ENCODE results near the gene C1QL1.

The C1QL1 gene

DNA sequence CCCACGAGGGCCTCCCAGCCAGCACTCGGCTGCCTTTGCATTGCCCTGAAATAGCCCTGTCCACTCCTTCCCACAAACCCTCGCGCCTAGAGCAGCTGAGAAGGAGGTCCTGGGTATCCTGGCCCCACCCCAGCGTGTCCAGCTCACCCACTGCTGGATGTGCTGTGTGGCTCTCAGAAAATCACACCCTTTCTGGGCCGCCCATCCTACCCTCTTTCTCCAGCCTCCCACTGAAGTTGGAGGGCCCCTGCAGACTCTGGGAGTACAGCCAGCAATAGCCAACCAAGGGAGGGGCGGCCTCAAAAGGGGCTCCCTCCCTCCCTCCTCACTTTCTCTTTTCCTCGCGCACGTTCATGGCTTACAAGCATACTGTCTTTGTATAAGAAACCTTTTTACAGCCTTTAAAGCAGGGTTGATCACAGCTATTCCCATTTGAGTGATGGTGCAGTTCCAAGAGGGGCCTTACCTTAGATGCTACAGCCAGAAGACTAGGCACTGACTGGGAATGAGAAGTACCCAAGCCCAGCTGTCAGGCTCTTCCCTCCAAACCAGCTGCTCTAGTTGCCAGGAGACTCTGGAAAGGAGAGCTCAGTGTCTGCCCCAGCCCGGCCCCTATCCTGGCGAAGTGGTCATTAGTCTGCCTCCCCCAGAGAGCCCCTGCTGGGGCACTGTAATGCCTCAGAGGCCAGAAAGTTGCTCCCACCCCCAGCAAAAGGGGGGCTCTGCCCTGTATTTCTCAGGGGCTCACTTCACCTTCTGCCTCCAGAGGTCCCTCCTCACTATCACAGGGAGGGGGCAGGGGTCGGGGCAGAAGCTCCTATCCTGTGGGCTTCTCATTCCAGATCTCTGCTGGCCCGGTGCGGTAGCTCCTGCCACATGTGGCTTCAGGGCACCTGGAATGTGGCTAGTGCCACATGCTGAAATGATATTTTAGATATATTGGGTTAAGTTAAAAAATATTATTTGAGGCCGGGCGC, 45.2 kb upstream of the C1QL1 start:
- TF ChIP-seq EZH2 (optimal IDR thresholded peaks at IDR 0.05; ENCODE audit: low read depth, low read length) (no peak), EZH2phosphoT487 (IDR thresholded peaks at IDR 0.05; ENCODE audit: low read length) (no peak)
- TF ChIP-seq, protein P1, sequence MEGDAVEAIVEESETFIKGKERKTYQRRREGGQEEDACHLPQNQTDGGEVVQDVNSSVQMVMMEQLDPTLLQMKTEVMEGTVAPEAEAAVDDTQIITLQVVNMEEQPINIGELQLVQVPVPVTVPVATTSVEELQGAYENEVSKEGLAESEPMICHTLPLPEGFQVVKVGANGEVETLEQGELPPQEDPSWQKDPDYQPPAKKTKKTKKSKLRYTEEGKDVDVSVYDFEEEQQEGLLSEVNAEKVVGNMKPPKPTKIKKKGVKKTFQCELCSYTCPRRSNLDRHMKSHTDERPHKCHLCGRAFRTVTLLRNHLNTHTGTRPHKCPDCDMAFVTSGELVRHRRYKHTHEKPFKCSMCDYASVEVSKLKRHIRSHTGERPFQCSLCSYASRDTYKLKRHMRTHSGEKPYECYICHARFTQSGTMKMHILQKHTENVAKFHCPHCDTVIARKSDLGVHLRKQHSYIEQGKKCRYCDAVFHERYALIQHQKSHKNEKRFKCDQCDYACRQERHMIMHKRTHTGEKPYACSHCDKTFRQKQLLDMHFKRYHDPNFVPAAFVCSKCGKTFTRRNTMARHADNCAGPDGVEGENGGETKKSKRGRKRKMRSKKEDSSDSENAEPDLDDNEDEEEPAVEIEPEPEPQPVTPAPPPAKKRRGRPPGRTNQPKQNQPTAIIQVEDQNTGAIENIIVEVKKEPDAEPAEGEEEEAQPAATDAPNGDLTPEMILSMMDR (IDR thresholded peaks at IDR 0.05; ENCODE audit: low read length): no peak
- Histone ChIP-seq H3K4me1 (ENCODE audit: low read length) (no peaks in the 10 kb centered on the region), H3K36me3 (replicated peaks; ENCODE audit: insufficient read depth, low read length) (no peaks in the 10 kb centered on the region), H3K4me2 (ENCODE audit: low read depth, low read length) (no peak overlapping the region), H3K4me3 (ENCODE audit: low read length) (no peak overlapping the region), H2AFZ (ENCODE audit: low read length) (no peak overlapping the region), H3K9ac (ENCODE audit: low read length) (no peak overlapping the region), H3K27ac (ENCODE audit: low read length) (no peak overlapping the region), H3F3A (ENCODE audit: insufficient read depth, low read length) (no peaks in the 10 kb centered on the region), H3K27me3 (replicated peaks; ENCODE audit: insufficient read depth, low read length) (peaks cover 7% of the 10 kb centered on the region), H3K9me2 (replicated peaks; ENCODE audit: insufficient read depth, low read length) (no peaks in the 10 kb centered on the region), H3K9me3 (replicated peaks; ENCODE audit: insufficient read depth, low read length) (no peaks in the 10 kb centered on the region), H4K20me1 (ENCODE audit: insufficient read depth, low read length) (no peaks in the 10 kb centered on the region), H3K79me2 (ENCODE audit: low read length) (no peaks in the 10 kb centered on the region)
- no peak for DNase-seq

DNA sequence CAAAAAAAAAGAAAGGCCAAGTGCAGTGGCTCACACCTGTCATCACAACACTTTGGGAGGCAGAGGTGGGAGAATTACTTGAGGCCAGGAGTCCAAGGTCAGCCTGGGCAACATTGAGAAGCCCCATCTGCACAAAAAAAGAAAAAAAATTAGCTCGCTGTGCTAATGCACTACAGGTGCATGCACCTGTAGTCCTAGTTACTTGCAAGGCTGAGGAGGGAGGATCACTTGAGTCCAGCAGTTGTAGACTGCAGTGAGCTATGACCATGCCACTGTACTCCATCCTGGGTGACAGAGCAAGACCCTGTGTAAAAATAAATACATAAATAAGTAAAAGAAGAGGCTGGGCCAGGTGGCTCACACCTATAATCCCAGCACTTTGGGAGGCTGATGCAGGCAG, 43.7 kb upstream of the C1QL1 start:
- no peak overlapping the region for H3K4me3 ChIP-seq (ENCODE audit: low read length)
- H3K79me2 ChIP-seq (ENCODE audit: low read length): no peaks in the 10 kb centered on the region
- H2AFZ ChIP-seq (ENCODE audit: low read length): no peak overlapping the region
- TF ChIP-seq EZH2phosphoT487 (IDR thresholded peaks at IDR 0.05; ENCODE audit: low read length): no peak
- no peak for TF ChIP-seq EZH2 (optimal IDR thresholded peaks at IDR 0.05; ENCODE audit: low read depth, low read length)
- TF ChIP-seq, protein P1 (IDR thresholded peaks at IDR 0.05; ENCODE audit: low read length): no peak
- H3K4me2 ChIP-seq (ENCODE audit: low read depth, low read length): no peak overlapping the region
- H3K9ac ChIP-seq (ENCODE audit: low read length): no peak overlapping the region
- no peak overlapping the region for H3K27ac ChIP-seq (ENCODE audit: low read length)
- H3K9me3 ChIP-seq (replicated peaks; ENCODE audit: insufficient read depth, low read length): no peaks in the 10 kb centered on the region
- peaks cover 5% of the 10 kb centered on the region; the same call in 1 of the 2 replicates for H3K27me3 ChIP-seq (replicated peaks; ENCODE audit: insufficient read depth, low read length)
- no peaks in the 10 kb centered on the region for H4K20me1 ChIP-seq (ENCODE audit: insufficient read depth, low read length)
- H3K9me2 ChIP-seq (replicated peaks; ENCODE audit: insufficient read depth, low read length): no peaks in the 10 kb centered on the region
- H3K4me1 ChIP-seq (ENCODE audit: low read length): no peaks in the 10 kb centered on the region
- no peaks in the 10 kb centered on the region for H3F3A ChIP-seq (ENCODE audit: insufficient read depth, low read length)
- no peaks in the 10 kb centered on the region for H3K36me3 ChIP-seq (replicated peaks; ENCODE audit: insufficient read depth, low read length)
- DNase-seq: no peak

DNA sequence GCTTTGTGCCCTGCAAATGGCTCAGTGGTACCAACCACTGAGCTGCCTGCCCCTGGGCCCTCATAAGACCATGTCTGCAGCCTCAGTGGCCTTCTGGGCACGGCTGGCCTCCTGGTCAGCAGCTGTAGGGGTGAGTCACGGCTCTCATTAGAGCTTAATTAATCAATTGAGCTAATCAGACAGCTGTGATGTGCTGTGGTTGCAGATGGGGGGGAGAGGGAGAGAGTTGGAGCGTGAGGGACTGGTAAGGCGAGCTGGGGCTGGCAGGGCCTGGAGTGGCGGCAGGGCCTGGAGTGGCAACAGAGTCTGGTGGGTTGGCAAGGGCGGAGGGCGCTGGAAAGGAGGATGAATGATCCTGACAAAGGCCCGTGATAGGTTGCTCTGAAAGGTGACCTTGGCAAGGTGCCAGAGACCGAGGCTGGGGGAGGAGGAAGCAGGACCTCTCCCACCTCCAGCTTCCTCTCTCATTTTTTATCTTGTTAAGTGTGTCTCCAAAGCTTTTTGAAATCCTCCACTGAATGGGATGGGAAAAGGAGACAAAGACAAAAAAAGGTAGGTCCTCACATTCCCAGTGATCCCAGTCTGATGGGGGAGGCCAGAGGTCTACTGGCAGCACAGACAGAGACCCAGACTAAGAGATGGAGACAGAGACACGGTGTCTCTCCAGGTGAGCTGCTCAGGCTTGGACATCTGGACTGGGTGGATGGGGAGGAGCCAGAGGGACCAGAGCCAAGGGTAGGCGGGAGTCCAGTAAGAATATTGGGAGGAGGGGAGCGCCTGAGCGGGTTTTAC, 41.8 kb upstream of the C1QL1 start:
- no peak for DNase-seq
- TF ChIP-seq EZH2phosphoT487 (IDR thresholded peaks at IDR 0.05; ENCODE audit: low read length): no peak
- TF ChIP-seq, protein P1 (IDR thresholded peaks at IDR 0.05; ENCODE audit: low read length): no peak
- no peak for TF ChIP-seq EZH2 (optimal IDR thresholded peaks at IDR 0.05; ENCODE audit: low read depth, low read length)

More for the DNA sequence above, 41.8 kb upstream of the C1QL1 start:
- Histone ChIP-seq H3K9me3 (replicated peaks; ENCODE audit: insufficient read depth, low read length) (no peaks in the 10 kb centered on the region), H2AFZ (ENCODE audit: low read length) (no peak overlapping the region), H3K4me1 (ENCODE audit: low read length) (no peaks in the 10 kb centered on the region), H3K27me3 (replicated peaks; ENCODE audit: insufficient read depth, low read length) (peaks cover 13% of the 10 kb centered on the region), H3K9ac (ENCODE audit: low read length) (no peak overlapping the region), H3K27ac (ENCODE audit: low read length) (no peak overlapping the region), H3K4me3 (ENCODE audit: low read length) (no peak overlapping the region), H4K20me1 (ENCODE audit: insufficient read depth, low read length) (no peaks in the 10 kb centered on the region), H3K9me2 (replicated peaks; ENCODE audit: insufficient read depth, low read length) (no peaks in the 10 kb centered on the region), H3K4me2 (ENCODE audit: low read depth, low read length) (no peak overlapping the region), H3K36me3 (replicated peaks; ENCODE audit: insufficient read depth, low read length) (no peaks in the 10 kb centered on the region), H3K79me2 (ENCODE audit: low read length) (no peaks in the 10 kb centered on the region), H3F3A (ENCODE audit: insufficient read depth, low read length) (no peaks in the 10 kb centered on the region)
